GM21825 (cell line): Measurements from ENCODE around the gene KCNAB2.

Experiments used
- ATAC-seq: cut with Tn5 transposase; IDR thresholded peaks from one replicate; pipeline ENCODE4 v1.9.1; 2021; ENCODE audit warnings: mild to moderate bottlenecking, moderate library complexity; ENCODE audit not compliant: unreplicated experiment

KCNAB2 gene

GRCh38 chr1:6094801-6095505, 49.3 kb downstream of the KCNAB2 start:
- ATAC-seq = no peak

GRCh38 chr1:6095511-6096242, 50.0 kb downstream of the KCNAB2 start:
- no peak for ATAC-seq

- ATAC-seq = no peak
Measured at GRCh38 chr1:6096243-6097116, 50.8 kb downstream of the KCNAB2 start.

- ATAC-seq = no peak
Measured at GRCh38 chr1:6097117-6097595, 51.5 kb downstream of the KCNAB2 start.

GRCh38 chr1:6097824-6098223, 52.1 kb downstream of the KCNAB2 start:
- ATAC-seq = no peak

- ATAC-seq = no peak
Measured at GRCh38 chr1:6098303-6099215, 52.9 kb downstream of the KCNAB2 start.

- no peak for ATAC-seq
Measured at GRCh38 chr1:6099297-6099696, 53.6 kb downstream of the KCNAB2 start.

GRCh38 chr1:6099787-6100765, 54.4 kb downstream of the KCNAB2 start:
- no peak for ATAC-seq

GRCh38 chr1:6100861-6101783, 55.4 kb downstream of the KCNAB2 start:
- no peak for ATAC-seq

GRCh38 chr1:6101826-6102531, 56.3 kb downstream of the KCNAB2 start:
- ATAC-seq = no peak

GRCh38 chr1:6102532-6102845, 56.8 kb downstream of the KCNAB2 start:
- ATAC-seq = no peak

- no peak for ATAC-seq
Measured at GRCh38 chr1:6103111-6103853, 57.6 kb downstream of the KCNAB2 start.

GRCh38 chr1:6103854-6104530, 58.3 kb downstream of the KCNAB2 start:
- no peak for ATAC-seq

GRCh38 chr1:6104631-6105030, 58.9 kb downstream of the KCNAB2 start:
- no peak for ATAC-seq

GRCh38 chr1:6105218-6105679, 59.6 kb downstream of the KCNAB2 start:
- ATAC-seq = no peak

- ATAC-seq = no peak
Measured at GRCh38 chr1:6105763-6106162, 60.1 kb downstream of the KCNAB2 start.
